HFFc6 (cell line): ENCODE data around the gene RIN2. TPM values are rescaled to one million over a fixed set of nuclear protein-coding genes. Genes with fewer than 3 reads are reported as not detected.

Experiments used
- DNase-seq: peaks from one replicate; pipeline ENCODE4 v3.0.0-alpha.2; 2018
- H3K27ac Mint-ChIP-seq: 2 replicates; pipeline ENCODE4 v1.8.0; 2020; ENCODE audit warnings: mild to moderate bottlenecking, mixed read lengths
- H3K27me3 Mint-ChIP-seq: 2 replicates; pipeline ENCODE4 v1.8.0; 2021; ENCODE audit warnings: mild to moderate bottlenecking, moderate library complexity, mixed read lengths; ENCODE audit not compliant: insufficient read depth
- H3K36me3 Mint-ChIP-seq: 2 replicates; pipeline ENCODE4 v1.8.0; 2021; ENCODE audit warnings: low read depth, mixed read lengths
- H3K4me1 Mint-ChIP-seq: 2 replicates; pipeline ENCODE4 v1.8.0; 2020; ENCODE audit warnings: low read depth, mixed read lengths
- H3K4me3 Mint-ChIP-seq: 2 replicates; pipeline ENCODE4 v1.8.0; 2020; ENCODE audit warnings: mild to moderate bottlenecking, moderate library complexity, mixed read lengths
- H3K9me3 Mint-ChIP-seq: 2 replicates; pipeline ENCODE4 v1.8.0; 2020; ENCODE audit warnings: mild to moderate bottlenecking, mixed read lengths
- long read RNA-seq: library from polyadenylated mRNA; unstranded; transcript quantifications from one replicate; pipeline ENCODE4 v2.0.0, GENCODE V29; 2019
- total RNA-seq, 6 experiments: library from RNA; stranded (reverse); fragmentation: NEBNext Ultra II Directional; extraction: Animal tissue kit (Norgen Biotek cat#: 25700); gene quantifications; 2 replicates in 1 of 6; 3 replicates in 5 of 6; pipeline ENCODE4 v1.2.3, GENCODE V29; 2021
- TF ChIP-seq, protein P1 (sequence below): fragments of 200-600 bp; sonication (generic); IDR thresholded peaks from 2 replicates; pipeline ENCODE4 v1.5.0; 2021; ENCODE audit warnings: antibody characterized with exemption, mild to moderate bottlenecking

The RIN2 gene
- 10 to 100 TPM; 41.0 to 44.0 (median 43.5) TPM for total RNA-seq
- long read RNA-seq, partial matches to known transcripts: 27 of 69 reads
- long read RNA-seq, other reads (novel, unspliced or antisense): 42 of 69 reads

DNA sequence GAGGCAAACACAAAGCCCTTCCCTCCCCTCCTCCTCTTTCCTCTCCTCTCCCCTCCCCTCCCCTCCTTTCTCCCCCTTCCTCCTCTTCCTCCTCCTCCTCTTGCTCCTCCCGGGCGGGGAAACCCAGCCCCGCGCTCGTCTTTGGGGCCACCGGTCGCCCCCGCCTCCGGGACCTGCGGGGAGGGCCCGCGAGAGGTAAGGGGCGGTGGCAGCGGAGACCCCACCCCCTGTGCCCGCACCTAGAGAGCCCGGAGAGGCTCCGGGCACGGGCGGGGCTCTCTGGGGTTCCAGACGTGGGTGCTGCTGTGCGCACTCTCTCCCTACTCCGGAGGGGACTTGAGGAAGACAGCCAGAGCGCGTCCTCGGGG, at the start of gene RIN2:
Gene RIN2 (plus strand): TSS at position 126 of the 368 bp plus-strand sequence. CDS start 131,344 bp downstream, outside the sequence.
- peaks cover 9% of the 10 kb centered on the region for H3K36me3 Mint-ChIP-seq
- peaks cover 49% of the 10 kb centered on the region for H3K4me1 Mint-ChIP-seq
- DNase-seq: no peak
- H3K27ac Mint-ChIP-seq: peak within 1 kb of the TSS; percentile 94
- no peaks in the 10 kb centered on the region for H3K9me3 Mint-ChIP-seq
- TF ChIP-seq, protein P1, sequence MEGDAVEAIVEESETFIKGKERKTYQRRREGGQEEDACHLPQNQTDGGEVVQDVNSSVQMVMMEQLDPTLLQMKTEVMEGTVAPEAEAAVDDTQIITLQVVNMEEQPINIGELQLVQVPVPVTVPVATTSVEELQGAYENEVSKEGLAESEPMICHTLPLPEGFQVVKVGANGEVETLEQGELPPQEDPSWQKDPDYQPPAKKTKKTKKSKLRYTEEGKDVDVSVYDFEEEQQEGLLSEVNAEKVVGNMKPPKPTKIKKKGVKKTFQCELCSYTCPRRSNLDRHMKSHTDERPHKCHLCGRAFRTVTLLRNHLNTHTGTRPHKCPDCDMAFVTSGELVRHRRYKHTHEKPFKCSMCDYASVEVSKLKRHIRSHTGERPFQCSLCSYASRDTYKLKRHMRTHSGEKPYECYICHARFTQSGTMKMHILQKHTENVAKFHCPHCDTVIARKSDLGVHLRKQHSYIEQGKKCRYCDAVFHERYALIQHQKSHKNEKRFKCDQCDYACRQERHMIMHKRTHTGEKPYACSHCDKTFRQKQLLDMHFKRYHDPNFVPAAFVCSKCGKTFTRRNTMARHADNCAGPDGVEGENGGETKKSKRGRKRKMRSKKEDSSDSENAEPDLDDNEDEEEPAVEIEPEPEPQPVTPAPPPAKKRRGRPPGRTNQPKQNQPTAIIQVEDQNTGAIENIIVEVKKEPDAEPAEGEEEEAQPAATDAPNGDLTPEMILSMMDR: no peak; the same call in 1 of the 2 replicates
- 0 out of 2 replicates have a peak, but pooled peaks cover 2% of the 10 kb centered on the region for H3K27me3 Mint-ChIP-seq
- H3K4me3 Mint-ChIP-seq: peak within 1 kb of the TSS; percentile 96

DNA sequence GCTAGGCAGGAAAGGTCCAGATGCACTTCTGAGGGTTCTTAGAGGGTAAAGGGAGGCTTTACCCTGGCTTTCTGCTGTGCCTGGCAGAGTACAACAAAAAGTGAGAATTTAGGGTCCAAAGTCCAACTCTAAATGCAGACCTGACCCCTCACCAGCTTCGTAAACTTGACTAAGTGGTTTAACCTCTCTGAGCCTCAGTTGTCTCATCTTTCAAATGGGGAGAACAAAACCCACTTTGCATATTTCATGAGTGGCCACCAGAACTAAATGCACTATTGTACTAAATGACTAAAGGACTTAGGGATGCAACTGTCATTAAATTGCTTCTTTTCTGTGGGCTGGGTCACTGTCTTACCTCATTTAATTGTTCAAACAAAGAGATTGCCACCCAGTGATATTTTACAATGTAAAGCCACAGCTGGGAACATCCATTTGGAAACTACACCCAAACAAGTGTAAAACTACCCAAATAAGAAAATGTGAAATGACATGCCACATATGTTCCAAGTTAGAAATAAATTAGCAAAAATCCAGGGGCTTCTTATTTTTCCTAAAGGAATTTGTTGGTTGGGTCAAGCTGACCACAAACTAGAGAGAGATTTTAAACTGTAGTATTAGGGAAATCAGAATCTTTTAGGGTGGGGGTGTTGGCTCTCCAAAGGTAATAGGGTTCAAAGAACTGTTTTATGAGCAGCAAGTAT, 48.3 kb upstream of the RIN2 start:
- Mint-ChIP-seq H3K4me1 (peaks cover 23% of the 10 kb centered on the region), H3K27ac (no peak overlapping the region), H3K4me3 (no peak overlapping the region), H3K36me3 (no peaks in the 10 kb centered on the region), H3K27me3 (peaks cover 9% of the 10 kb centered on the region), H3K9me3 (no peaks in the 10 kb centered on the region)
- TF ChIP-seq, protein P1: no peak
- DNase-seq: no peak

GRCh38 chr20:19710336-19711120, 47.5 kb upstream of the RIN2 start:
- no peaks in the 10 kb centered on the region for H3K36me3 Mint-ChIP-seq
- no peak overlapping the region for H3K27ac Mint-ChIP-seq
- peaks cover 23% of the 10 kb centered on the region for H3K4me1 Mint-ChIP-seq
- H3K4me3 Mint-ChIP-seq: no peak overlapping the region
- H3K9me3 Mint-ChIP-seq: no peaks in the 10 kb centered on the region
- H3K27me3 Mint-ChIP-seq: peaks cover 3% of the 10 kb centered on the region
- TF ChIP-seq, protein P1: no peak
- DNase-seq: no peak

- Mint-ChIP-seq H3K4me3 (no peak overlapping the region), H3K27ac (no peak overlapping the region), H3K27me3 (peaks cover 3% of the 10 kb centered on the region), H3K9me3 (peaks cover under 1% of the 10 kb centered on the region; the same call in 1 of the 2 replicates), H3K36me3 (no peaks in the 10 kb centered on the region), H3K4me1 (peaks cover 23% of the 10 kb centered on the region)
- TF ChIP-seq, protein P1: no peak
- DNase-seq: no peak
Observed at GRCh38 chr20:19711126-19711525, 46.9 kb upstream of the RIN2 start.

- H3K9me3 Mint-ChIP-seq: peaks cover 16% of the 10 kb centered on the region; the same call in 1 of the 2 replicates
- H3K36me3 Mint-ChIP-seq: no peaks in the 10 kb centered on the region
- peaks cover 5% of the 10 kb centered on the region for H3K27me3 Mint-ChIP-seq
- TF ChIP-seq, protein P1: no peak
- peak overlapping the region; percentile 47; the same call in 1 of the 2 replicates for H3K27ac Mint-ChIP-seq
- peaks cover 23% of the 10 kb centered on the region for H3K4me1 Mint-ChIP-seq
- no peak overlapping the region for H3K4me3 Mint-ChIP-seq
- DNase-seq: no peak
Observed at GRCh38 chr20:19712721-19713260, 45.3 kb upstream of the RIN2 start.
